HepG2 (cell line): ENCODE data around the gene IL11RA. TPM values are rescaled to one million over a fixed set of nuclear protein-coding genes. Genes with fewer than 3 reads are reported as not detected.

Source experiments
- BHLHE40 ChIP-seq: IDR thresholded peaks from 2 replicates; pipeline ENCODE4 v1.6.1; 2011; ENCODE audit warnings: low read length, improper control_type of control experiment
- CREB1 ChIP-seq, 2 experiments: fragments of 450-650 bp in 1 of 2; IDR thresholded peaks; 2 replicates each; pipeline ENCODE4 v1.6.1; 2016 to 2017; ENCODE audit warnings: control low read depth in 1 of 2, mild to moderate bottlenecking in 1 of 2, missing compliant biosample characterization in 1 of 2, missing genetic modification characterization in 1 of 2
- ELF4 ChIP-seq: sonication (generic); formaldehyde crosslinking; IDR thresholded peaks from 2 replicates; pipeline ENCODE4 v1.5.0; 2020; ENCODE audit warnings: missing genetic modification reagents, mild to moderate bottlenecking, moderate library complexity, borderline replicate concordance
- HNRNPUL1 ChIP-seq: fragments of 200-400 bp; formaldehyde crosslinking; IDR thresholded peaks from 2 replicates; pipeline ENCODE4 v1.6.1; 2017; ENCODE audit warnings: low read depth, mild to moderate bottlenecking, low read length, moderate library complexity
- MED8 ChIP-seq: sonication (generic); formaldehyde crosslinking; IDR thresholded peaks from 2 replicates; pipeline ENCODE4 v1.8.1; 2023; ENCODE audit warnings: mild to moderate bottlenecking, missing genetic modification reagents; ENCODE audit not compliant: insufficient replicate concordance
- MYC ChIP-seq: sonication (generic); formaldehyde crosslinking; IDR thresholded peaks from 2 replicates; pipeline ENCODE4 v1.9.0; 2021; ENCODE audit warnings: missing genetic modification reagents, borderline replicate concordance
- REPIN1 ChIP-seq: sonication (generic); formaldehyde crosslinking; IDR thresholded peaks from 2 replicates; pipeline ENCODE4 v1.8.0; 2022; ENCODE audit warnings: missing genetic modification reagents, low read depth, mild to moderate bottlenecking, borderline replicate concordance
- SP5 ChIP-seq: IDR thresholded peaks from 2 replicates; pipeline ENCODE4 v1.6.1; 2016; ENCODE audit warnings: low read depth, borderline replicate concordance
- STAT5B ChIP-seq: sonication (generic); formaldehyde crosslinking; IDR thresholded peaks from 2 replicates; pipeline ENCODE4 v1.4.0; 2020; ENCODE audit warnings: missing genetic modification reagents
- TSC22D2 ChIP-seq: sonication (generic); formaldehyde crosslinking; IDR thresholded peaks from 2 replicates; pipeline ENCODE4 v1.5.1; 2020; ENCODE audit warnings: missing genetic modification reagents, mild to moderate bottlenecking, borderline replicate concordance
- ZNF20 ChIP-seq: sonication (generic); formaldehyde crosslinking; IDR thresholded peaks from 2 replicates; pipeline ENCODE4 v1.4.0; 2020; ENCODE audit warnings: mild to moderate bottlenecking, moderate library complexity, missing genetic modification reagents
- ZNF230 ChIP-seq: sonication (generic); formaldehyde crosslinking; IDR thresholded peaks from 2 replicates; pipeline ENCODE4 v1.4.0; 2020; ENCODE audit warnings: mild to moderate bottlenecking, missing genetic modification reagents
- ZNF326 ChIP-seq: sonication (generic); formaldehyde crosslinking; IDR thresholded peaks from 2 replicates; pipeline ENCODE4 v1.4.0; 2020; ENCODE audit warnings: missing genetic modification reagents, borderline replicate concordance
- ZNF44 ChIP-seq: sonication (generic); formaldehyde crosslinking; IDR thresholded peaks from 2 replicates; pipeline ENCODE4 v1.5.1; 2020; ENCODE audit warnings: mild to moderate bottlenecking, missing genetic modification reagents
- ZNF772 ChIP-seq: sonication (generic); formaldehyde crosslinking; IDR thresholded peaks from 2 replicates; pipeline ENCODE4 v1.5.0; 2020; ENCODE audit warnings: mild to moderate bottlenecking, missing genetic modification reagents
- polyA plus RNA-seq, 8 experiments: library from polyadenylated mRNA; depleted of rRNA in 3 of 8; stranded (reverse) in 7 of 8; unstranded in 1 of 8; fragments of >200 nt; fragmentation: Illumina TruSeq in 4 of 8; extraction: Trizol in 4 of 8; gene quantifications; 2 replicates each; pipeline versions ENCODE4 v1.2.1 to v1.2.3, GENCODE V29; 2011 to 2016; ENCODE audit warnings: low read depth in 4 of 8, missing spikeins in 1 of 8, mixed read lengths in 1 of 8; ENCODE audit not compliant: insufficient read depth in 1 of 8
- total RNA-seq, 5 experiments: library from RNA; depleted of rRNA; stranded (reverse); fragments of >200 nt; fragmentation: Illumina TruSeq; extraction: Trizol; gene quantifications; 2 replicates each; pipeline ENCODE4 v1.2.3, GENCODE V29; 2016; ENCODE audit warnings: low read depth in 1 of 5
- TF ChIP-seq, protein P1 (sequence below): sonication (generic); formaldehyde crosslinking; IDR thresholded peaks from 2 replicates; pipeline ENCODE4 v1.4.0; 2020; ENCODE audit warnings: mild to moderate bottlenecking, missing genetic modification reagents
- TF ChIP-seq, protein P2 (sequence below): sonication (generic); formaldehyde crosslinking; IDR thresholded peaks from 2 replicates; pipeline ENCODE4 v1.8.0; 2022; ENCODE audit warnings: mild to moderate bottlenecking, missing genetic modification reagents; ENCODE audit not compliant: insufficient replicate concordance
- TF ChIP-seq, protein P3 (sequence below): IDR thresholded peaks from 2 replicates; pipeline ENCODE4 v1.6.1; 2016; ENCODE audit warnings: missing genetic modification reagents, missing compliant biosample characterization
- TF ChIP-seq, protein P4 (sequence below): sonication (generic); formaldehyde crosslinking; IDR thresholded peaks from 2 replicates; pipeline ENCODE4 v1.9.0; 2021; ENCODE audit warnings: missing genetic modification reagents, borderline replicate concordance

IL11RA gene
- total and polyA plus RNA-seq, 2 of the 13 experiments (the other 11 are each of a cell fraction or from before 2014, with no cell fraction given) = 2.0 to 4.2 TPM

DNA sequence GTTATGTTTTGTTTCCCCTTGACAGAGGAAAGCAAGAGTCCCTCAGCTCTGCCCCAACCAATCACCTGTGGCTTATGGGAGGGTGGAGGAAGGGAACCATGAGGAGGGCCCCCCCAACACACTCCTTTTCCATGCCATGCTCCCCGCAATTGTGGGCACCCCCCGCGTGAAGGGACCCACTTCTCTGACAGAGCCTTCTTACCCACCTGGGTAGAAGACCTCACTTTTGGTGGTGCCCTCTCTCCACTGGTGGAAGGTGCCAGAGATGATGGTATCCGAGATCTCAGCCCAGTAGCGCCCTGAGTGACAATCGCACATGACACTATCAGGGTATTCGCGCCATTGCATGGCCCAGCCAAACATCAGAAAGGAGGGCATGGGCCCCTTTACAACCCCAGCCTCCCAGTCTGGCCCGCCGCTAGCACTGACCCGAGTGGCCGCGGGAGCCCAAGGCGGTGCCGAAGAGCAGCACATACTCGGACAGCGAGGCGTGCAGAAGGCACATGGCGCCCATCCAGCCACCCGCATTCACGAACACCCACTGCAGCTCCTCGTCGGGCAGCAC, 15.1 kb upstream of the IL11RA start (continued):
- TF ChIP-seq, protein P1, sequence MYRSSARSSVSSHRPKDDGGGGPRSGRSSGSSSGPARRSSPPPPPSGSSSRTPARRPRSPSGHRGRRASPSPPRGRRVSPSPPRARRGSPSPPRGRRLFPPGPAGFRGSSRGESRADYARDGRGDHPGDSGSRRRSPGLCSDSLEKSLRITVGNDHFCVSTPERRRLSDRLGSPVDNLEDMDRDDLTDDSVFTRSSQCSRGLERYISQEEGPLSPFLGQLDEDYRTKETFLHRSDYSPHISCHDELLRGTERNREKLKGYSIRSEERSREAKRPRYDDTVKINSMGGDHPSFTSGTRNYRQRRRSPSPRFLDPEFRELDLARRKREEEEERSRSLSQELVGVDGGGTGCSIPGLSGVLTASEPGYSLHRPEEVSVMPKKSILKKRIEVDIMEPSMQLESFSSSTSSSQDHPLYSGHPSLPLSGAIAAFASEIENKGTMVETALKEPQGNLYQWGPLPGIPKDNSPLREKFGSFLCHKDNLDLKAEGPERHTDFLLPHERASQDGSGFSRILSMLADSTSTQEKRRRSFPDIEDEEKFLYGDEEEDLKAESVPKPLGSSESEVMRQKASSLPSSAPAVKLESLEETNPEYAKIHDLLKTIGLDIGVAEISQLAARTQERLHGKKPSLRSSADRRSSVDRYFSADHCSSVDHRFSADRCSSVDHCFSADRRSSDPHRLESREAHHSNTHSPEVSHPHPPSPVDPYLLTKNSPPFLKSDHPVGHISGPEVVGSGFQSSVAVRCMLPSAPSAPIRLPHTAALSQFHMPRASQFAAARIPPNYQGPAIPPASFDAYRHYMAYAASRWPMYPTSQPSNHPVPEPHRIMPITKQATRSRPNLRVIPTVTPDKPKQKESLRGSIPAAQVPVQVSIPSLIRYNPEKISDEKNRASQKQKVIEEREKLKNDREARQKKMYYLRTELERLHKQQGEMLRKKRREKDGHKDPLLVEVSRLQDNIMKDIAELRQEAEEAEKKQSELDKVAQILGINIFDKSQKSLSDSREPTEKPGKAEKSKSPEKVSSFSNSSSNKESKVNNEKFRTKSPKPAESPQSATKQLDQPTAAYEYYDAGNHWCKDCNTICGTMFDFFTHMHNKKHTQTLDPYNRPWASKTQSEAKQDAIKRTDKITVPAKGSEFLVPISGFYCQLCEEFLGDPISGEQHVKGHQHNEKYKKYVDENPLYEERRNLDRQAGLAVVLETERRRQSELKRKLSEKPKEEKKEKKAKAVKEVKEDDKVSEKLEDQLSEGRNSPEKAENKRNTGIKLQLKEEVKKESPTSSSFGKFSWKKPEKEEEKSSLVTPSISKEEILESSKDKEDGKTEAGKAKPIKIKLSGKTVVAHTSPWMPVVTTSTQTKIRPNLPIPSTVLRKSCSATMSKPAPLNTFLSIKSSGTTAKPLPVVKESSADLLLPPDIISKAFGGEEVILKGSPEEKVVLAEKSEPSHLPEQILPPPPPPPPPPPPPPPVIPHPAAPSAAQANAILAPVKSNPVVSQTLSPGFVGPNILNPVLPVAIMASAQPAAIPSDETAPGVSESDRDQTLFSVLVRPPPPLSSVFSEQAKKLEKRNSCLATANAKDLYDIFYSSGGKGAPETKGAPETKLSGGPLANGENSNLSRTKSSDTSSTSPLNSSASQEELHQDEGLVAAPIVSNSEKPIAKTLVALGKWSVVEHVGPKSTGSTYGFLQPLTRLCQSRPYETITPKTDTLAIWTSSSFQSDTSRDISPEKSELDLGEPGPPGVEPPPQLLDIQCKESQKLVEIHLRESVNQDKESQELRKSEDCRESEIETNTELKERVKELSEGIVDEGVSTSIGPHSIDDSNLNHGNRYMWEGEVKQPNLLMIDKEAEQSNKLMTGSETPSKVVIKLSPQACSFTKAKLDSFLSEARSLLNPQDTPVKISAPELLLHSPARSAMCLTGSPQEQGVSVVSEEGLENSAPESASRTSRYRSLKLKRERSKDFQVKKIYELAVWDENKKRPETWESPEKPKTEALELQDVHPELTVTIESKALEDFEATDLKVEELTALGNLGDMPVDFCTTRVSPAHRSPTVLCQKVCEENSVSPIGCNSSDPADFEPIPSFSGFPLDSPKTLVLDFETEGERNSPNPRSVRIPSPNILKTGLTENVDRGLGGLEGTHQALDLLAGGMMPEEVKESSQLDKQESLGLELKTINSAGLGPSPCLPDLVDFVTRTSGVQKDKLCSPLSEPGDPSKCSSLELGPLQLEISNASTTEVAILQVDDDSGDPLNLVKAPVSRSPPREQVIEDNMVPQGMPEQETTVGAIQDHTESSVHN (CRISPR knock-in tag) = no peak
- TF ChIP-seq REPIN1 (no peak), ZNF20 (CRISPR knock-in tag) (no peak), SP5 (CRISPR knock-in tag) (no peak), MYC (CRISPR knock-in tag) (no peak; the same call in none of the 2 replicates), BHLHE40 (no peak), TSC22D2 (CRISPR knock-in tag) (no peak), ZNF326 (no peak), HNRNPUL1 (no peak), ZNF44 (CRISPR knock-in tag) (0 out of 2 replicates have a peak, but pooled peaks have one; percentile 75), CREB1 (IDR thresholded peaks at IDR 0.05) (no peak), CREB1 (CRISPR knock-in tag; IDR thresholded peaks at IDR 0.05) (no peak), STAT5B (CRISPR knock-in tag) (no peak), MED8 (CRISPR knock-in tag) (no peak), ZNF772 (no peak), ELF4 (no peak), ZNF230 (CRISPR knock-in tag) (no peak; the same call in 1 of the 2 replicates)
- TF ChIP-seq, protein P2, sequence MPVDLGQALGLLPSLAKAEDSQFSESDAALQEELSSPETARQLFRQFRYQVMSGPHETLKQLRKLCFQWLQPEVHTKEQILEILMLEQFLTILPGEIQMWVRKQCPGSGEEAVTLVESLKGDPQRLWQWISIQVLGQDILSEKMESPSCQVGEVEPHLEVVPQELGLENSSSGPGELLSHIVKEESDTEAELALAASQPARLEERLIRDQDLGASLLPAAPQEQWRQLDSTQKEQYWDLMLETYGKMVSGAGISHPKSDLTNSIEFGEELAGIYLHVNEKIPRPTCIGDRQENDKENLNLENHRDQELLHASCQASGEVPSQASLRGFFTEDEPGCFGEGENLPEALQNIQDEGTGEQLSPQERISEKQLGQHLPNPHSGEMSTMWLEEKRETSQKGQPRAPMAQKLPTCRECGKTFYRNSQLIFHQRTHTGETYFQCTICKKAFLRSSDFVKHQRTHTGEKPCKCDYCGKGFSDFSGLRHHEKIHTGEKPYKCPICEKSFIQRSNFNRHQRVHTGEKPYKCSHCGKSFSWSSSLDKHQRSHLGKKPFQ (CRISPR knock-in tag) = no peak
- TF ChIP-seq, protein P3, sequence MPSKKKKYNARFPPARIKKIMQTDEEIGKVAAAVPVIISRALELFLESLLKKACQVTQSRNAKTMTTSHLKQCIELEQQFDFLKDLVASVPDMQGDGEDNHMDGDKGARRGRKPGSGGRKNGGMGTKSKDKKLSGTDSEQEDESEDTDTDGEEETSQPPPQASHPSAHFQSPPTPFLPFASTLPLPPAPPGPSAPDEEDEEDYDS (CRISPR knock-in tag) = no peak
- TF ChIP-seq, protein P4, sequence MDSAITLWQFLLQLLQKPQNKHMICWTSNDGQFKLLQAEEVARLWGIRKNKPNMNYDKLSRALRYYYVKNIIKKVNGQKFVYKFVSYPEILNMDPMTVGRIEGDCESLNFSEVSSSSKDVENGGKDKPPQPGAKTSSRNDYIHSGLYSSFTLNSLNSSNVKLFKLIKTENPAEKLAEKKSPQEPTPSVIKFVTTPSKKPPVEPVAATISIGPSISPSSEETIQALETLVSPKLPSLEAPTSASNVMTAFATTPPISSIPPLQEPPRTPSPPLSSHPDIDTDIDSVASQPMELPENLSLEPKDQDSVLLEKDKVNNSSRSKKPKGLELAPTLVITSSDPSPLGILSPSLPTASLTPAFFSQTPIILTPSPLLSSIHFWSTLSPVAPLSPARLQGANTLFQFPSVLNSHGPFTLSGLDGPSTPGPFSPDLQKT (CRISPR knock-in tag) = no peak
